ENCODE measurements around the gene DDX47. TPM values are rescaled to one million over a fixed set of nuclear protein-coding genes. Genes with fewer than 3 reads are reported as not detected.

The DDX47 gene
- total and polyA plus RNA-seq, 8 donors: 9.6 to 108 (median 31.8) TPM

DNA sequence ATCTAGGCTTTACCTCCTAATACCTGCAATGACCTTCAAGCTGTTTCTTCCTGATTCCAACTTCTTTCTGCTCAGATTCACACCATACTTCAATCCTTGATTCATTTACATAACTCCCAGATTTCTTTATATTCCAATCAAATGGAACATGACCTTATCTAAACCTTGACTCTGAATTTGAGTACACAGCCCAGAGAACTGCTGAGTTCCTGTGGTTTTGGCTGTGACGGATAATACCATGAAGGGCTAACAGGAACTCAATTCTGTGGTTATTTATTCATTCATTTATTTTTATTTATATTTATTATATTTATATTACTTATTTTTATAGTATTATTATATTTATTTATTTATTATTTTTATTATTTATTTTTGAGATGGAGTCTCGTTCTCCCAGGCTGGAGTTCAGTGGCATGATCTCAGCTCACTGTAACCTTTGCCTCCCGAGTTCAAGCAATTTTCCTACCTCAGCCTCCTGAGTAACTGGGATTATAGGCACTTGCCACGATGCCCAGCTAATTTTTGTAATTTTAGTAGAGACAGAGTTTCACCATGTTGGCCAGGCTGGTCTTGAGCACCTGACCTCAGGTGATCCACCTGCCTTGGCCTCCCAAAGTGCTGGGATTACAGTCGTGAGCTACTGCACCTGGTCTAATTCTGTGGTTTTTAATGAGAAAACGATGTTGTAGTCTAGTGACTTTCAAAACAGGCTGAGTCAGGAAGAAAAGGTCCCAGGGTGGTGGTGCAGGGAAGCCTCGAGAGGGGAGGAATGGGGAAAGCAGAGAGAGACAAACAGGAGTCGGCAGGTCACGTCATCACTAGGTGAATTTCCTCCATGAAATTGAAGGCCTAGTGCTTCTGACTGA lies 16.0 kb upstream of the DDX47 start:
- no peaks in the 10 kb centered on the region for H3K27me3 ChIP-seq
- H3K4me1 ChIP-seq: peaks cover 0 to 5% (median 3%) of the 10 kb centered on the region in 4 donors
- no peaks in the 10 kb centered on the region for H3K9me3 ChIP-seq
- H3K4me3 ChIP-seq: no peak overlapping the region
- no peaks in the 10 kb centered on the region for H3K36me3 ChIP-seq
- WGBS, 5 donors: 81 to 87% (median 83%) methylated on average over 9 of the region's 9 CpGs
- H3K27ac ChIP-seq: no peak overlapping the region
- DNase-seq: no peak
- intact Hi-C loops (cut with DNase I; ENCODE audit: low total_unique reads): no loop called here
- no peak for TF ChIP-seq POLR2A (IDR thresholded peaks at IDR 0.05)
- TF ChIP-seq, protein P1, sequence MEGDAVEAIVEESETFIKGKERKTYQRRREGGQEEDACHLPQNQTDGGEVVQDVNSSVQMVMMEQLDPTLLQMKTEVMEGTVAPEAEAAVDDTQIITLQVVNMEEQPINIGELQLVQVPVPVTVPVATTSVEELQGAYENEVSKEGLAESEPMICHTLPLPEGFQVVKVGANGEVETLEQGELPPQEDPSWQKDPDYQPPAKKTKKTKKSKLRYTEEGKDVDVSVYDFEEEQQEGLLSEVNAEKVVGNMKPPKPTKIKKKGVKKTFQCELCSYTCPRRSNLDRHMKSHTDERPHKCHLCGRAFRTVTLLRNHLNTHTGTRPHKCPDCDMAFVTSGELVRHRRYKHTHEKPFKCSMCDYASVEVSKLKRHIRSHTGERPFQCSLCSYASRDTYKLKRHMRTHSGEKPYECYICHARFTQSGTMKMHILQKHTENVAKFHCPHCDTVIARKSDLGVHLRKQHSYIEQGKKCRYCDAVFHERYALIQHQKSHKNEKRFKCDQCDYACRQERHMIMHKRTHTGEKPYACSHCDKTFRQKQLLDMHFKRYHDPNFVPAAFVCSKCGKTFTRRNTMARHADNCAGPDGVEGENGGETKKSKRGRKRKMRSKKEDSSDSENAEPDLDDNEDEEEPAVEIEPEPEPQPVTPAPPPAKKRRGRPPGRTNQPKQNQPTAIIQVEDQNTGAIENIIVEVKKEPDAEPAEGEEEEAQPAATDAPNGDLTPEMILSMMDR (IDR thresholded peaks at IDR 0.05): no peak
- no peak for TF ChIP-seq EP300 (IDR thresholded peaks at IDR 0.05)
- TF ChIP-seq POLR2AphosphoS5 (IDR thresholded peaks at IDR 0.05): no peak

- TF ChIP-seq, protein P1 (IDR thresholded peaks at IDR 0.05): no peak
- TF ChIP-seq POLR2A (IDR thresholded peaks at IDR 0.05) (no peak), EP300 (IDR thresholded peaks at IDR 0.05) (no peak), POLR2AphosphoS5 (IDR thresholded peaks at IDR 0.05) (no peak)
- 78 to 99% (median 90%) methylated on average over 3 of the region's 3 CpGs for WGBS, 5 donors
- Histone ChIP-seq H3K27me3 (no peaks in the 10 kb centered on the region), H3K36me3 (no peaks in the 10 kb centered on the region), H3K9me3 (no peaks in the 10 kb centered on the region), H3K27ac (no peak overlapping the region), H3K4me1 (peaks cover 0 to 3% (median under 1%) of the 10 kb centered on the region in 4 donors), H3K4me3 (no peak overlapping the region)
- intact Hi-C loops (cut with DNase I; ENCODE audit: low total_unique reads): no loop called here
- no peak for DNase-seq
These were observed 15.4 kb upstream of the DDX47 start for GRCh38 chr12:12797794-12798152.

DNA sequence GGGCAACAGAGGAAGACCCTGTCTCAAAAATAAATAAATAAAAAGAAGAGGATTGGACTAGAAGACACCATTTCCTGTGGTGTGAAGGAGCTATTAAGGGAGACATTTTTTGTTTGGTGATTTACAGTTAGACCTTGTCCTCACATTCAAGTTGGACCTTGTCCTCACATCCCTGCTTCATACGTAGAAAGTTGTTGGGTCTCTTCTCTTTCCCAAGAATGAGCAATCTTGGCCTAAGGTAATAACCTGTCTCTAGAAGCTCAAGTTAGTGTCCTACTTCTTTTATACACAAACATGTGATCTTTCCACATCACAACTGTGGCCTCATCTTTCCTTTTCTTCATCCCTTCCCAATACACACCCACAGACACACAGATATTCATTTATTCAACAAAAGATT lies 14.7 kb upstream of the DDX47 start:
- H3K9me3 ChIP-seq: no peaks in the 10 kb centered on the region
- no peaks in the 10 kb centered on the region for H3K27me3 ChIP-seq
- peaks cover 0 to 10% (median 6%) of the 10 kb centered on the region in 4 donors for H3K4me1 ChIP-seq
- TF ChIP-seq EP300 (IDR thresholded peaks at IDR 0.05): no peak
- TF ChIP-seq, protein P1 (IDR thresholded peaks at IDR 0.05): no peak
- TF ChIP-seq POLR2A (IDR thresholded peaks at IDR 0.05): no peak
- TF ChIP-seq POLR2AphosphoS5 (IDR thresholded peaks at IDR 0.05): no peak
- no peak overlapping the region for H3K27ac ChIP-seq
- intact Hi-C loops (cut with DNase I; ENCODE audit: low total_unique reads): no loop called here
- no peak overlapping the region for H3K4me3 ChIP-seq
- DNase-seq: no peak
- no peaks in the 10 kb centered on the region for H3K36me3 ChIP-seq
- WGBS, 5 donors: 67 to 100% (median 90%) methylated on average over 1 of the region's 1 CpG

- H3K27ac ChIP-seq: no peak overlapping the region
- DNase-seq: no peak
- no peaks in the 10 kb centered on the region for H3K27me3 ChIP-seq
- intact Hi-C loops (cut with DNase I; ENCODE audit: low total_unique reads): no loop called here
- no peak overlapping the region for H3K4me3 ChIP-seq
- H3K4me1 ChIP-seq: peaks cover 0 to 13% (median 8%) of the 10 kb centered on the region in 4 donors
- no peaks in the 10 kb centered on the region for H3K9me3 ChIP-seq
- TF ChIP-seq POLR2AphosphoS5 (IDR thresholded peaks at IDR 0.05) (no peak), EP300 (IDR thresholded peaks at IDR 0.05) (no peak), POLR2A (IDR thresholded peaks at IDR 0.05) (no peak)
- TF ChIP-seq, protein P1 (IDR thresholded peaks at IDR 0.05): no peak
- H3K36me3 ChIP-seq: no peaks in the 10 kb centered on the region
- WGBS, 5 donors: 71 to 94% (median 83%) methylated on average over 8 of the region's 8 CpGs
These were observed 13.8 kb upstream of the DDX47 start for GRCh38 chr12:12799163-12799920.
